T-helper 22 cell (primary cell): Measurements from ENCODE around the gene SAMD13.

Source experiments
- DNase-seq: peaks from one replicate; pipeline ENCODE4 v3.0.0-alpha.2; 2020; ENCODE audit warnings: low read depth

The SAMD13 gene

DNA sequence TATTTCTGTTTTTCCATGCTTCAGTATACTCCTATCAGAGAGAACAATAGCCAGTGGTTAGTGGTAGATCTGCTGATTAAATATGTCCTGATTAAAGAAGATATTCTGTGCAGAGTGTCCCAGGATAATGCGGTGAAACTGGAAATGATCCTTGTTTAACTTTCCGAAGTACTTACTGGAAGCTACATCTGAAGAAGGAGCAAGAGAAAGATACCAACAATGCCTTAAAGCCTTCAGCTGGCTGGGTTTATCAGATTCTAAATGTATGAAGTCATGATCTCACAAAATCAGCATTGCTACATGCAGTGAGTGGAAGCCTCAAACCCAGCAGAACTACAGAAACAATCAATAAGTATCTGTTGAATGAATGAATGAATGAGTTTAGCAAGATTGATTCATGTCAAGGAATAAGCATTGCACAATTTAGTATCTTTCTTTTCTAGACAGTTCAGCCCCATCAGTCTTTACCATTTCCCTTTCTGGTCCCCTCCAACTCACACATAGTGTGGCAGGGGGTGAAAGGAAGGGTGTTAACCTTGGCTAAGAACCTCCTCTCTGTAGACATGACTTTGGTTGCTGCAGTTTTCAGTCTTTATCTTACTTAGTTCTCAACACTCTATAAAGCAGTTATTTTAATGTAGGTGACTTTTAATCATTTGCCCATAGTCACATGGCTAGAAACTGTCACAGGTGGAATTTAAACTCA, 72.1 kb downstream of the SAMD13 start:
- no peak for DNase-seq

DNA sequence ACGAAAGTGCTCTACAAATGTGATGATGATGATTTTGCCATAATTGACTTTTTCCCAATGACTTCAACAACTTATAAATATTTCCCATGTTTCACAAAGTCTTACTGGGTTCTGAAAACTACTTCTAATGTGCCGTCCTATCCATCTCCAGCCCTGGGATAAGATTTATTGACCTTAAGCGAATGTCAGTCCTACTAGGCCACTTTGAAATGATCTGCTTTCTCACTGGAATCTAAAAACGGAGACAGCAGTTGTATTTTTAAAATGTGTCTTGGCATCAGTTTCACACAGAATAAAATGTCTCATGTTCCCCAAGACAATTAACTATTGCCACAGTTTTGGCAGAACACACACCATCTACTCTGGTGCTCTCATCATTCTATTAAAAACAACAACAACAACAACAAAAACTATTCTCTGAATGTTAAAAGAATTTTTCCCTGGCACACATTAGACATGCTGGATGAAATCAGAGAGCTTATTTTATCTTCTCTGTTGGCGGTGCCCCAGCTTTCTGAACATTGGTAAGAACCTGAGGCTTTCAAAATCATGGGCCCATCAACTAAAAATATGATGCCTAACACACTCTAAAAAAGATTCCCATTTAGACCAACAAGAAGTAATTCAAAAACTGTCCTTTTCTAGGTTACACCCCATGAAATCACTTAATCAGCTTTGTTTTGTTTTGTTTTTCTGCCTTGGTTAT, 73.6 kb downstream of the SAMD13 start:
- DNase-seq = no peak

DNA sequence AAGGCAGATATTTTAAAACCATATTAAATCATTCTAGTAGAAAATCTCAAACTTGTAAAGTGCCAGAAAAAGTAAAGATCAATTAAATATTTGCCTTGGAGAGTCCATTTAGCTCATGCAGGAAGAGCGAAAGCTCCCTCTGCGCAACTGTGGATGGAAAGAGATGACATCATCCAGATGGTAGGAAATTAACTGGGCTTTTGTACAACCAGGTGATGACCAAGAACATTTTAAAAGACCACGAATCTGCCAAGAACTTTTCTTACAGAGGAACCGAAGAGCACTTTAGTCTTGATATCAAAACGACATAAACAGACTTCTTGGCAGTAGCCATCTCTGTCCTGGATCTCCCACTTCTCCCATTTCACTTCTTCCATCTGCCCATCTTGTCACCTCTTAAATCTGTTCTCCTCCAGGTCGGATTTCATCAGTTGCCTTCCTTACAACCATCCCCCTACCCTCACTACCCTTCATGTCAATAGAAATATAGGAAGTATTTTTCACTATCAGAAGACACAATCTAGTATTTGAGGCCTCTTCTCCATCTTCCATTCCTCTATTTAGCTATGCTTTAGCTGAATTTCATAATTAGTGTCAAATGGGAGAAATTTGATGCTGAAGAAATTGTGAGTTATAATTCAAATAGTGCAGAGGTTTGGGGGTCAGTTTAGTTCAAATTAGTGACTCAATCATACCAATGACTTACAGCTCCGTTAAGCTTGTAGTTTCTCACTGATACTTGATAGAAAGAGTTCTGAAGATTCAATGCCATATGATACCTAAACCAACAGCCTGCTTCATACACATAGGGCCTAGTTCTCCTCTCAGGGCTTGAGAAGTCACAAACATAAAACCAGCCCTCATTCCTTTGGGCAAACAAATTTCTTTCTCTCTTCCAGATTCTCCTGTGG, 74.7 kb downstream of the SAMD13 start:
- DNase-seq = no peak

DNA sequence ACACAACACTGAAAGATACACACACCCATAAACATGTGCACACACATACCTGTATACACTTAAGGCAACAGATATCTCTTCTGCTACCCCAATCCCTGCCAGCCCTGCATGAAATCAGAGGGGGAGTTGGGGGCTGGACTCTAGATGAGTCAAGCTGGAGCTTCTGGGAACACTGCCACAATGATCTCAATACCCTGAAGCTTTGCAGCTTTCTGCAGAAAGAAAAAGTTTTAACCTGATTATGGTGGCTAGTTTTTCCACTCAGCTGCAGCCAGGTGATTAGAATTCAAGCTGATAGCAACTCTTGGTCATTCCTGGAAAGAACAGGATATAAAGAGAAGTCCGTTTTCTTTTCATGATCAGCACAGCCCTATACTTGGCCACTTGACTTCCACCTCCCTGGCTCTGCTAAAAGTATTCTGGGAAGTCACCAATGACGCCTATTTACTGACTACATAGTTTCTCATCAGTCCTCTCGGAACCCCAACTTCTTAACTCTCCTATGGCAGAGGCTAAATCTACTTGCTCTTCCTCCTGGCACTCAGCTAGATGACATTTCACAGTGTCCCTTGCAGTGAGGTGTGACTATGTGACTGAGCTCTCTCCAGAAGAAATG, 76.1 kb downstream of the SAMD13 start:
- no peak for DNase-seq

DNA sequence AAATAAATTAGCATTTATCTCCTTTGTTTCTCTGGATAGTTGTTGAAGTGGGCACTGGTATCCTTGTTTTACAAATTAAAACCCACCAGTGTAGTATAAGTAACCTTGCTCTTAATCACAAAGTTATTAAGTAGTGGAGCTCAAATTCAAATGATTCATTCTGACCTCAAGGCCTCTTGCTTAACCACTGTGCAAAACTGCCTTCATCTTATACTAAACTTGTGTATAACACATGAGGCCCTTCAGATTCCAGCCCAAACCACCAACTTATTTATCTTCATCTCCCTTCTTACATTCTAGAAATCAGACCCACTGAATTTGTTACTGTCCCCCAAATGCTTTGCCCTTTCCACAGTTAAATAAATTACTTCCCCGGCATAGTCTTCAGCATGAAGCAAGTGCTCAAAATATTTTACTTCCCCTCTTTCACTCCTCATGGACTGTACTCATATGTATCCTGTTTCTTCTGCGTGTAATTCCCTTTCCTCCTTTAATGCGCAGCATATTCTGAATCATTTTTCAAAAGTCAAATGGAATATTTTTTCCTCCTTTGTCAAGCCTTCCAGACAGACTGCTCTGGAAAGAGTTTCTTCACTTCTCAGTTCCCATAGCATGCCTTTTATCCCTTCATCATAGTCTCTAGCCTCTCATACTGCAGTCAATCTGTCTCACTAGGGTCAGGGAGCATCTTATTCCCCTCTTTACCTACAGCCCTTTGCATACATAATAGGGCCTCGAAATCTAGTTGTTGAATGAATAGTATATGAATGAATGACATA, 77.8 kb downstream of the SAMD13 start:
- DNase-seq = no peak

DNA sequence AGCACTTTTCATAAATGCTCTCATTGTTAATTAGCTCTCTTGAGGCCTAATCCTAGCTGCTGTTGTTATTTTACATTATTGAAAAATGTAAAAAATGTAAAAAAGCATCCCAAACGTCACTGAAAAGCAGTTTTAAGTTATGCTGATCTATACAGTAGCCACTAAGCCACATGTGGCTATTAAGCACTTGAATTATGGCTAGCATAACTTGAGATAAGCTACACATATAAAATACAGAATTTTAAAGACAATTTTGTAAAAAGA, 78.3 kb downstream of the SAMD13 start:
- no peak for DNase-seq

DNA sequence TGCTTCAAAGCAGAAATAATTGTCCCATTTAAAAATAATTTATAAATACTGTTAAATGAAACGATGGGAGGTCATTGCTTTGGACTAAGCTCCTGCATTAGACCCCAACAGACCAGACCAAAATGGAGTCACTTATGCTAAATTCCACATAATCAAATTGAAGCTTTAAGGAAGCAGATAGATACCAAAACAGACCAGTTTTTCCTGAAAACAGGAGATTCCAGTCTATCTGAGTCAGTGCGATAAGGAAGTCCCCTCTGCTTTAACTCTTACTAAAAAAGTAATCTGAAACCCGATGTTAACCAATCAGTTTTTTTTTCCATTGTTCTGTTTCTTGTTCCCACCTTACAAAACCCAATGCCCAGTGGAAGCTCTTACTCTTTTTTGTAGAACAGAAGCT, 80.6 kb downstream of the SAMD13 start:
- DNase-seq = no peak

DNA sequence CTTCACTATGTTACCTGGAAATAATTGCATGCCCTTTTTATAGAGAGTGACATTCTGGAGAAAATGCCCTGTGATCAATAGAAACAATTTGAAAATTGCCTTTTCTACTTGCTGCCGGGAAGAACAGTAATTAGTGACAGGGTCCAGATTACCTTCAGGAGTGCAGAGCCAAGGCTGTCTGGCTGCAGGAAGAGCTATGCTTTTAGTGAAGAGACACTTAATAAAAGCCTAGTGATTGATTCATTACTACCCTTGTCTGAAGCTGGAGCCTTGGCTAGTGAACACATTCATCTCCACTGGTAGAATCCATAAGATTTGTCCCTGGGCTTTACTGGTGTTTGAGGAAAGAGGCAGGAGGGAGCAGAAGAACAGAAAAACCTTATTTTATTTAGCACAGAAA, 83.8 kb downstream of the SAMD13 start:
- no peak for DNase-seq

DNA sequence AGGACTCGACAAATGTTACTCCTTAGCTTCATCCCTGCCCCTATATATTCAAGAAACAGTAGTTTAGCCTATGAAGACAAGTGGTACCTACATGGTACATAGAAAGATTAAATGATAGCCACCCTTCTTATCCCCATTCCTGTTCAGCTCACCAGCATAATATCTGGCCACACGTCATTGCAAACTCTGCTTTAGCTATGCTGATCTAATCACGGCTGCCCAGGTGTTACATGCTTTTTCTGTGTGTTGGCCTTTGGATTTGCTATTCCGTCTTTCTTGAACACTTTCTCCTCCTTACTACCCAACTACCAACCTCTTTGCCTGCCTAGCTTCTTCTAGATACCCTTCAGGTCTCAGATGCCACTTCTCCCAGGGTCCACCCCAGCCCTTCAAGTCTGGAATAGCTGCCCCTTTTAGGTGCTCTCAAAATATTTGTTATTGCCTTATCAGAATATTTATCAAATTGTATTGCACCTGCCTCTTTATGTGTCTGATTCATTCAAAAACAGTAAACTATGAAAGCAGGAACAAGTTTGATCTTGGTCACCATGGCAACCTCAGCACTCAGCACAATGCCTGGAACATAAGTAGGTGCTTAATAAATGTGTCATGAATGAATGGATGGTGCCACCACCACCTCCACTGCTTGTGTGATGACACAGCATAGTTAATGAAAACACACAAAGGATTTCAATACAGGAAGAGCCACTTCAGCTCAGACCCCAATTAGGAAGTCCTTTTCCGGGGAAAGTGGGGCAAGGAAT, 85.4 kb downstream of the SAMD13 start:
- DNase-seq = no peak

DNA sequence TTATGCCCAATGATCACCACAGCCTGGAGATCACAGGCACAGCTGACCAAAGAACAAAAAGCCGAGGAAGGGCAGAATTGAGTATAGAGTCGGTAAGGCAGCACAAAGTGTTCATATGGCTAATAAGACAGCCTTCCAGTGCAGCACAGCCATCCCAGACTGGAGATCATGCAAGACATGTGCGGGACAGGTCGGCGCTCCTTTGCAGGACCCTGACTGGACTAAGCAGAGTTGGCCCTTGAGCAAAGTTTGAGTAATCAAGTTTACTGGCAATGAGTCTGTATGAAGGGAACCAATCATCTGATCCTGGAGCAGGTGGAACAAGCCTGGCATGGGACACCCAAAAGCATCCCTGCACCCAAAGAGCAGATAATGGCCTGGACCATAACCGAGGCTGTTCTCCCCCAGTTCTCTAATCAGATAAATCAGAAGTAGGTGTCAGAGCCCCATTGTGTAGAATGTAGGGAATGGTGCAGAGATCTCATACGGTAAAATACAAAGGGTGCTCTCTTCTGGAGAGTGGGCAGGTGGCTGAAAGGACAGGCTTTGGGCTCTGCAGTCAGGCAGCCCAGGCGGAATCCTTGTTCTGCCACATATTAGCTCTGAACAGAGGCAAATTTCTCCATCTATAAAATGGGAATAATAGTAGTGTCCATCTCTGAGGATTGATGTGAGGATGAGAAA, 86.1 kb downstream of the SAMD13 start:
- DNase-seq = no peak

DNA sequence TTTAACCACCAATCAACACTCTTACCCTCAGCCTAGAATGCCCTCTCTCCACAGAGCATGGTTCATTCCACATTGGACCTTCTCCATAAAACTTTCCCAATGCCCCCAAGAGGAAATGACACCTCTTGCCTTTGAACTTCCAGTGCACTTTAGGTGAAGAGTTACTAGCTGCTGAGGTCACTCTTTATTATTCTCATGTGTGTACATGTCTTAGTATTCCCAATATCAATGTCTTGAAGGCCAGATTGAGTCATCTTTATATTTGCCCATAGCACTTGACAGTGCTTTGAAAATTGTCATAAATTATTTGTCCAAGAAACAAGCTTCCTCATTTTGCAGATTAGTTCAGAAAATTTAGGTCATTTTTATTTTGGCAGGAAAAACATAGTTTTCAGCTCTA, 88.7 kb downstream of the SAMD13 start:
- DNase-seq = no peak

DNA sequence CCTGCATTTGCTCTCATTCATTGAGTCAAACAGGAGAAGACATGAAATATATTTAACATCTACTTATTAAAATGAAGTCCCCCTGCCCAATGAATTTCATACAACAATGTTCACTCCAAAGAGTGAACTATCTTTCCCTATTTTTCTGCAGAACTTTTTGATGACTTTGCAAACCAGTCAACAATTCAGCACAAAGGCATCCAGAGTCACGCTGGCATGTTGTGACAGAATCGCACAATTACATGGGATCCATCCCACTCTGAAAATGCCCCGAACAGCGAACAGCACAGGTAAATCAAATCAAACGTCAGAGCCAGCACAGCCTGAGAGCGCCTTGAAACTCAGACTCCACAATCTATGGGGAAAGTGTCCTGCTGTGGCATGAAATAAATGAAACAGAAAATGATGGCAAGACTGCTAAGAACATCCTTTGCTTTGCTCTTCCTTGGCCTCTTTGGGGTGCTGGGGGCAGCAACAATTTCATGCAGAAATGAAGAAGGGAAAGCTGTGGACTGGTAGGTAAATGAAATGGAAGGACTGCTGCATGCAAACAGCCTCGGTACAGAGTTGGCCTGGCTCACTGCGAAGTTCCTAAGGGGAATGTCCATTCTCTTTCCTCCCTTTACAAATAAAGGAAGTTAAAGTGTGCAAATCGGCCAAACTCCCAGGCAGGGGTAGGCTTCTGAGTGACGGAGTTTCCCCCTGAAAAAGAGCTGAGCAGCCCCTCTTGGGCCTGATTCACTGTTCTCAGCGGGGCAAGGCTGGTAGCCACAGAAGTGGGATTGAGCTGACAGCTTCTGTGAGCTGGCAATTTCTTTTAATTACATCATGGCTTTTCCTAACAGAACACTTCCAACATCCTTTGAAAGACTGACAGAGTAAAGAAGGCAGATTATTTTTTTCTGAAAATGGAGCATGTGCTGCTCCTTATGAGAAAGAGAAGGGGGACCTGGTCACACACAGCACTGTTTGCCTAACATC, 97.0 kb downstream of the SAMD13 start, which contains the start of gene DNASE2B:
Gene DNASE2B, plus strand, starts transcription at position 310 of the 981 bp plus-strand sequence. Its CDS starts 81 bp downstream, at position 391.
- no peak for DNase-seq
